SKM-1 (cell line): ENCODE results near the gene MAP2K2.

Source experiments
- DNase-seq: peaks from one replicate; lab custom pipeline; 2025; ENCODE audit not compliant: unreplicated experiment; lab: John Stamatoyannopoulos, UW

MAP2K2 gene

GRCh38 chr19:4081441-4082129, 42.3 kb downstream of the MAP2K2 start:
- no peak for DNase-seq

GRCh38 chr19:4080473-4080872, 43.4 kb downstream of the MAP2K2 start:
- no peak for DNase-seq

- DNase-seq: no peak
Measured at GRCh38 chr19:4077800-4078684, 45.9 kb downstream of the MAP2K2 start.

- DNase-seq: no peak
Measured at GRCh38 chr19:4077007-4077374, 46.9 kb downstream of the MAP2K2 start.

- DNase-seq: no peak
Measured at GRCh38 chr19:4075373-4075772, 48.5 kb downstream of the MAP2K2 start.

DNA sequence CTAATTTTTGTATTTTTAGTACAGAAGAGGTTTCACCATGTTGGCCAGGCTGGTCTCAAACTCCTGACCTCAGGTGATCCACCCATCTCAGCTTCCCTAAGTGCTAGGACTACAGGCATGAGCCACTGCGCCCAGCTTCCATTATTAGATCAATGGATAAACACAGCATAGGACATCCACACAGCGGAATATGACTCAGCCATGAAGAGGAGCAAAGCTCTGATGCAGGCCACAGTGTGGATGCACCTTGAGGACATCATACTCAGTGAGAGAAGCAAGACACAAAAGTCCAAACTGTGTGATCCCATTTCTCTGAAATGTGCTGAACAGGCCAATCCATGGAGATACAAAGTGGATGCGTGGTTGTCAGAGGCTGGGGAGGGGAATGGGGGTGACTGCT, 52.3 kb downstream of the MAP2K2 start:
- DNase-seq: no peak

GRCh38 chr19:4069331-4069959, 54.5 kb downstream of the MAP2K2 start:
- no peak for DNase-seq

GRCh38 chr19:4068047-4068966, 55.6 kb downstream of the MAP2K2 start:
- DNase-seq: no peak

GRCh38 chr19:4067396-4068046, 56.4 kb downstream of the MAP2K2 start:
- DNase-seq: no peak

DNA sequence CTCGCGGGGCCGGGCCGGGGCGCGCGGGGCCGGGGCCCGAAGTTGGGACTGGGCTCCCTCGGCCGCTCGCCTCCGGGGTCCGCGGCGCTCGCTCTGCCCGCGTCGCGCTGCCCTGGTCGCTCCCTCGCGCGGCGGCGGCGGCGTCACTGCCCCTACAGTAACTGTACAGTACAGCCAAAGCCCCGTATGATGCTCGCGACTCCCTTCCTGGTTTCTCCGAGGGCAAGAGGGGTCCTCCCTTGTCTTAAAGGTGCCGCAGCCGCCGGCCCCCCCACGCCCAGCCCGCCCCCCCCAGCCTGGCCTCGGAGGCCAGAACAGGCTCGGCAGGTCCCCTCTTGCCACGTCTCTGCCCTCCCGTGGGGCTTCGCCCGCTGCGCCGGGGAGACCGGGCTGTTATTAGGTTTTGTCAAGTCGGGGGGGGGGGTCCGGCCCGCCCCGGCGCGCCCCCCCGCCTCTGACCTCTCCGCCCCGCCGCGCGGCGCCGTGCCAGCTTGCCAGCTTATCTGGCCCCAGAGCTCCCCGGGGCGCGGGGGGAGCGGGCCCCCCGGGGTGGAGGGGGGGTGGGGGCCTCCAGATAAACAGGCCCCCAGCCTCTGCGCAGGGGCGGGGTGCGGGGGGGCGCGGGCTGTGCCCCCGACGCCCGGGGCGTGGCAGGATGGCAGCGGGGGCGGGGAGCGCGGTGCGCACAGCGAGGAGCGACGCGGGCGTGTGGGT, 57.1 kb downstream of the MAP2K2 start, which contains the start of gene ZBTB7A:
Gene ZBTB7A (minus strand): TSS at position 218 of the 714 bp plus-strand sequence. CDS start 11,667 bp downstream, outside the sequence.
- no peak for DNase-seq

- no peak for DNase-seq
Measured at GRCh38 chr19:4066176-4066606, 57.7 kb downstream of the MAP2K2 start.

- DNase-seq: peak; percentile 87
Measured at GRCh38 chr19:4065430-4066175, 58.3 kb downstream of the MAP2K2 start.

GRCh38 chr19:4064496-4065260, 59.2 kb downstream of the MAP2K2 start:
- no peak for DNase-seq

DNA sequence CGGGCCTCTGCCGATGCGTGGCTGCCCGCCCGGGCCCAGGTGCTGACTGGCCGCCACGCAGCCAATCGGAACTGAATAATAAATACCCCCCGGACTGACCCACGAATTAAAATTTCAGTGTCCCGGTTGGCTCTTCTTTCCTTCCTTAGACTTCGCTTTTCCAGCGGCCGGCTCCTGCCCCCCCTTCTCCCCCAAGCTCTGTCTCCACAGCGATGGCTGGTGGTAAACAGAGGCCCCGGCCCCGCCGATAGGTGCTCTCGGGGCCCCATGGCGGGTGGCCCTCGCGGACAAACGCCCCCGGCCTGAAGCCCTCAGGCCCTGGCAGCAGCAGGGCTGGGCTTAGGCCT, 59.8 kb downstream of the MAP2K2 start:
- DNase-seq: no peak

DNA sequence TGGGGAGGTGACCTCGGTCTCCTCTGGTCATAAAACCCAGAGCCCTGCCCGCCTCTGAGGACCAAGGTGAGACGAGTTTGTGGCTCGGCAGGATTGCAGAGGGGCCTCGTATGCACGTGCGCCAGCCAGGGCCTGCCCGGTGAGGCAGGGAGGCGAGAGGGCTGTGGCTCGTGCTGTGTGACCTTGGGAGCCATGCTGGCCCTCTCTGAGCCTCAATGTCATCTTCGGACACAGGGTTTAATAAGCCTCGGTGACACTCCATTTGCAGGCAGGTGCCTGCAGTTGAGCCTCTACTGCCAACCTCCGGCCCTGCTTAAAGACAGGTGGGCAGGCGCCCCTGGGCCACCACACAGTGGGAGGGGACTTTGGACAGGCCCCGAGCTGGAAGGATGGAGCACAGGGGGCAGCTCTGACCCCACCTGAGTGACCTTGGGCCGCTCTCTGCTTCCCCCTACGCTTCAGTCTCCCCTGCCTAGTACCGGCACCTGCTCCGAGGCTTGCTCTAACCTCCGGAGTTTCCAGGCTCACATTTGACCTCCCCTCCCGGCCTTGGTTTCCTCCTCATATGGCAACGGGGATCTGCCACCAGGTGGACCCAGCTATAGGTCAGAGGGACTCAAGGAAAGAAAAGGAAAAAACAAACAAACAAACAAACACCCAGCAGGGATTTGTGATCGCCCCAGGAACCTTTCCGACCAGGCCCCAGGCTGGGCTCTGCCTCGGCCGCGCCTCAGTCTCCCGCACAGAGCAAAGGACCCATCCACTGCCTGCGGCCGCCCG, 60.4 kb downstream of the MAP2K2 start:
- DNase-seq: no peak

GRCh38 chr19:4062419-4063368, 61.2 kb downstream of the MAP2K2 start:
- DNase-seq: no peak
